HepG2 (cell line): ENCODE data around the gene YBX2. TPM values are rescaled to one million over a fixed set of nuclear protein-coding genes. Genes with fewer than 3 reads are reported as not detected.

Experiments
- MTA3 ChIP-seq: sonication (generic); formaldehyde crosslinking; IDR thresholded peaks from 2 replicates; pipeline ENCODE4 v1.4.0; 2020; ENCODE audit warnings: missing genetic modification reagents
- NAIF1 ChIP-seq: sonication (generic); formaldehyde crosslinking; IDR thresholded peaks from 2 replicates; pipeline ENCODE4 v1.5.0; 2020; ENCODE audit warnings: mild to moderate bottlenecking, missing genetic modification reagents, borderline replicate concordance
- SIN3A ChIP-seq: IDR thresholded peaks from 2 replicates; pipeline ENCODE4 v1.6.1; 2011; ENCODE audit warnings: low read depth, mild to moderate bottlenecking, control low read depth, low read length, borderline replicate concordance
- ZFP90 ChIP-seq: sonication (generic); formaldehyde crosslinking; IDR thresholded peaks from 2 replicates; pipeline ENCODE4 v1.8.0; 2022; ENCODE audit warnings: missing genetic modification reagents, mild to moderate bottlenecking, inconsistent platforms, borderline replicate concordance
- ZNF34 ChIP-seq: sonication (generic); formaldehyde crosslinking; IDR thresholded peaks from 2 replicates; pipeline ENCODE4 v1.4.0; 2020; ENCODE audit warnings: mild to moderate bottlenecking, missing genetic modification reagents, borderline replicate concordance
- ZNF431 ChIP-seq: sonication (generic); formaldehyde crosslinking; IDR thresholded peaks from 2 replicates; pipeline ENCODE4 v1.9.0; 2022; ENCODE audit warnings: missing genetic modification reagents, low read depth, mild to moderate bottlenecking, borderline replicate concordance
- ZNF552 ChIP-seq: sonication (generic); formaldehyde crosslinking; IDR thresholded peaks from 2 replicates; pipeline ENCODE4 v1.9.0; 2022; ENCODE audit warnings: missing genetic modification reagents, mild to moderate bottlenecking, borderline replicate concordance
- ZSCAN22 ChIP-seq: sonication (generic); formaldehyde crosslinking; IDR thresholded peaks from 2 replicates; pipeline ENCODE4 v1.4.0; 2020; ENCODE audit warnings: mild to moderate bottlenecking, missing genetic modification reagents
- polyA plus RNA-seq, 8 experiments: library from polyadenylated mRNA; depleted of rRNA in 3 of 8; stranded (reverse) in 7 of 8; unstranded in 1 of 8; fragments of >200 nt; fragmentation: Illumina TruSeq in 4 of 8; extraction: Trizol in 4 of 8; gene quantifications; 2 replicates each; pipeline versions ENCODE4 v1.2.1 to v1.2.3, GENCODE V29; 2011 to 2016; ENCODE audit warnings: low read depth in 4 of 8, missing spikeins in 1 of 8, mixed read lengths in 1 of 8; ENCODE audit not compliant: insufficient read depth in 1 of 8
- total RNA-seq, 5 experiments: library from RNA; depleted of rRNA; stranded (reverse); fragments of >200 nt; fragmentation: Illumina TruSeq; extraction: Trizol; gene quantifications; 2 replicates each; pipeline ENCODE4 v1.2.3, GENCODE V29; 2016; ENCODE audit warnings: low read depth in 1 of 5
- TF ChIP-seq, protein P1 (sequence below): sonication (generic); formaldehyde crosslinking; IDR thresholded peaks from 2 replicates; pipeline ENCODE4 v1.4.0; 2020; ENCODE audit warnings: mild to moderate bottlenecking, missing genetic modification reagents
- TF ChIP-seq, protein P2 (sequence below): IDR thresholded peaks from 2 replicates; pipeline ENCODE4 v1.6.1; 2016; ENCODE audit warnings: missing genetic modification reagents, missing compliant biosample characterization
- TF ChIP-seq, protein P3 (sequence below): sonication (generic); formaldehyde crosslinking; conservative IDR thresholded peaks from 2 replicates; pipeline ENCODE4 v1.5.0; 2020; ENCODE audit warnings: missing genetic modification reagents
- TF ChIP-seq, protein P4 (sequence below): sonication (generic); formaldehyde crosslinking; IDR thresholded peaks from 2 replicates; pipeline ENCODE4 v1.5.1; 2020; ENCODE audit warnings: mild to moderate bottlenecking, missing genetic modification reagents, borderline replicate concordance
- TF ChIP-seq, protein P5 (sequence below): sonication (generic); formaldehyde crosslinking; IDR thresholded peaks from 2 replicates; pipeline ENCODE4 v1.4.0; 2020; ENCODE audit warnings: missing genetic modification reagents

YBX2 gene
- total and polyA plus RNA-seq, 2 of the 13 experiments (the other 11 are each of a cell fraction or from before 2014, with no cell fraction given), result 0.12 to 0.22 TPM

DNA sequence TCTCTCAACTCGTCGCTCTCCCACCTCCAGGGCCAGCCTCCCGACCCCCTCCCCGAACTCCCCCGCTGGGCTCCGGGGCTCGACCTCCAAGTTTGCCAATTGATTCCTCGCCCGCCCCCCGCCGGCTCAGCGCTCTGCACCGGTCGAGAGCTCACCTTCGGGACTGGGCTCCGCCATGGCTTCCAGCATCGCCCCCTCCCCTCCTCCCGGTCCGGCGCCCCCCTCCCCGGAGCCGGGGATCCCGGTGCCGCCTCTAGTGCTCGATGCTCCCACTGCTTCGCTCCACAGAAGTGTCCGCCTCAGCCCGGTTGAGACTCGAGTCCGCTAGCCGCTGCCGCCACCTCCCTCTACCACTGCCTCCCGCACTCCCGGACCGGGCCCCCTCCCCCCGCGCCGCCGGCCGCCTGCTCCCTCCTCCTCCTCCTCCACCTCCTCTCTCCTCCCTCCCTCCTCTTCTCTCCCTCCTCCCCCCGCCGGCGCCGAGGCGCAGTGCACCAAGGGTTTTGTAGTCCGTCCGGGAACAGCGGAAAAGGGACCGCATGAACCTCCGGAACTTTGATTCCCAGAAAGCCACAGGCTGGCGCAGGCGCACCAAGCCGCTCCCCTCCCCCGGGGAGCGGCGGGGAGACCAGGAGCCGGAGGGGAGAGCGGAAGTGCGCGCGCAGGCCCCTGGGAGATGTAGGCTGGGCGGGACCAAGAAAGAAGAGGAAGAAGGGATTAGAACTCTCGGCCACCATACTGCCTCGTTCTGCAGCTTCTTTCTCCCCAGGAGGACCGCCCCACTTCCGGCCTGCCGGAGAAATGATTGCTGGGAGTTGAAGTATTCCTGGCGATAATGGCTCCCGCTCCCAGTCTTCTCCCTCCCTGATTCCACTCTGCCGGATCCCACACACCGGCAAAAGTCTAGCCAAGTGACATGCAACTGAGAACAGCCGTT, 55.1 kb downstream of the YBX2 start, which contains the start of gene PHF23 (continued):
- TF ChIP-seq, protein P1, sequence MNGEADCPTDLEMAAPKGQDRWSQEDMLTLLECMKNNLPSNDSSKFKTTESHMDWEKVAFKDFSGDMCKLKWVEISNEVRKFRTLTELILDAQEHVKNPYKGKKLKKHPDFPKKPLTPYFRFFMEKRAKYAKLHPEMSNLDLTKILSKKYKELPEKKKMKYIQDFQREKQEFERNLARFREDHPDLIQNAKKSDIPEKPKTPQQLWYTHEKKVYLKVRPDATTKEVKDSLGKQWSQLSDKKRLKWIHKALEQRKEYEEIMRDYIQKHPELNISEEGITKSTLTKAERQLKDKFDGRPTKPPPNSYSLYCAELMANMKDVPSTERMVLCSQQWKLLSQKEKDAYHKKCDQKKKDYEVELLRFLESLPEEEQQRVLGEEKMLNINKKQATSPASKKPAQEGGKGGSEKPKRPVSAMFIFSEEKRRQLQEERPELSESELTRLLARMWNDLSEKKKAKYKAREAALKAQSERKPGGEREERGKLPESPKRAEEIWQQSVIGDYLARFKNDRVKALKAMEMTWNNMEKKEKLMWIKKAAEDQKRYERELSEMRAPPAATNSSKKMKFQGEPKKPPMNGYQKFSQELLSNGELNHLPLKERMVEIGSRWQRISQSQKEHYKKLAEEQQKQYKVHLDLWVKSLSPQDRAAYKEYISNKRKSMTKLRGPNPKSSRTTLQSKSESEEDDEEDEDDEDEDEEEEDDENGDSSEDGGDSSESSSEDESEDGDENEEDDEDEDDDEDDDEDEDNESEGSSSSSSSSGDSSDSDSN (CRISPR knock-in tag), result peak; percentile 11; the same call in 1 of the 2 replicates
- TF ChIP-seq ZNF552 (CRISPR knock-in tag) (no peak), ZSCAN22 (CRISPR knock-in tag) (no peak), NAIF1 (CRISPR knock-in tag) (peak; percentile 97), ZNF34 (CRISPR knock-in tag) (no peak), MTA3 (no peak), ZNF431 (CRISPR knock-in tag) (no peak; the same call in 1 of the 2 replicates), ZFP90 (peak; percentile 14; the same call in 1 of the 2 replicates), SIN3A (peak; percentile 58; the same call in 1 of the 2 replicates)
- TF ChIP-seq, protein P2, sequence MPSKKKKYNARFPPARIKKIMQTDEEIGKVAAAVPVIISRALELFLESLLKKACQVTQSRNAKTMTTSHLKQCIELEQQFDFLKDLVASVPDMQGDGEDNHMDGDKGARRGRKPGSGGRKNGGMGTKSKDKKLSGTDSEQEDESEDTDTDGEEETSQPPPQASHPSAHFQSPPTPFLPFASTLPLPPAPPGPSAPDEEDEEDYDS (CRISPR knock-in tag), result peak; percentile 27; the same call in 1 of the 2 replicates
- TF ChIP-seq, protein P3, sequence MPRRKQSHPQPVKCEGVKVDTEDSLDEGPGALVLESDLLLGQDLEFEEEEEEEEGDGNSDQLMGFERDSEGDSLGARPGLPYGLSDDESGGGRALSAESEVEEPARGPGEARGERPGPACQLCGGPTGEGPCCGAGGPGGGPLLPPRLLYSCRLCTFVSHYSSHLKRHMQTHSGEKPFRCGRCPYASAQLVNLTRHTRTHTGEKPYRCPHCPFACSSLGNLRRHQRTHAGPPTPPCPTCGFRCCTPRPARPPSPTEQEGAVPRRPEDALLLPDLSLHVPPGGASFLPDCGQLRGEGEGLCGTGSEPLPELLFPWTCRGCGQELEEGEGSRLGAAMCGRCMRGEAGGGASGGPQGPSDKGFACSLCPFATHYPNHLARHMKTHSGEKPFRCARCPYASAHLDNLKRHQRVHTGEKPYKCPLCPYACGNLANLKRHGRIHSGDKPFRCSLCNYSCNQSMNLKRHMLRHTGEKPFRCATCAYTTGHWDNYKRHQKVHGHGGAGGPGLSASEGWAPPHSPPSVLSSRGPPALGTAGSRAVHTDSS, result no peak
- TF ChIP-seq, protein P4, sequence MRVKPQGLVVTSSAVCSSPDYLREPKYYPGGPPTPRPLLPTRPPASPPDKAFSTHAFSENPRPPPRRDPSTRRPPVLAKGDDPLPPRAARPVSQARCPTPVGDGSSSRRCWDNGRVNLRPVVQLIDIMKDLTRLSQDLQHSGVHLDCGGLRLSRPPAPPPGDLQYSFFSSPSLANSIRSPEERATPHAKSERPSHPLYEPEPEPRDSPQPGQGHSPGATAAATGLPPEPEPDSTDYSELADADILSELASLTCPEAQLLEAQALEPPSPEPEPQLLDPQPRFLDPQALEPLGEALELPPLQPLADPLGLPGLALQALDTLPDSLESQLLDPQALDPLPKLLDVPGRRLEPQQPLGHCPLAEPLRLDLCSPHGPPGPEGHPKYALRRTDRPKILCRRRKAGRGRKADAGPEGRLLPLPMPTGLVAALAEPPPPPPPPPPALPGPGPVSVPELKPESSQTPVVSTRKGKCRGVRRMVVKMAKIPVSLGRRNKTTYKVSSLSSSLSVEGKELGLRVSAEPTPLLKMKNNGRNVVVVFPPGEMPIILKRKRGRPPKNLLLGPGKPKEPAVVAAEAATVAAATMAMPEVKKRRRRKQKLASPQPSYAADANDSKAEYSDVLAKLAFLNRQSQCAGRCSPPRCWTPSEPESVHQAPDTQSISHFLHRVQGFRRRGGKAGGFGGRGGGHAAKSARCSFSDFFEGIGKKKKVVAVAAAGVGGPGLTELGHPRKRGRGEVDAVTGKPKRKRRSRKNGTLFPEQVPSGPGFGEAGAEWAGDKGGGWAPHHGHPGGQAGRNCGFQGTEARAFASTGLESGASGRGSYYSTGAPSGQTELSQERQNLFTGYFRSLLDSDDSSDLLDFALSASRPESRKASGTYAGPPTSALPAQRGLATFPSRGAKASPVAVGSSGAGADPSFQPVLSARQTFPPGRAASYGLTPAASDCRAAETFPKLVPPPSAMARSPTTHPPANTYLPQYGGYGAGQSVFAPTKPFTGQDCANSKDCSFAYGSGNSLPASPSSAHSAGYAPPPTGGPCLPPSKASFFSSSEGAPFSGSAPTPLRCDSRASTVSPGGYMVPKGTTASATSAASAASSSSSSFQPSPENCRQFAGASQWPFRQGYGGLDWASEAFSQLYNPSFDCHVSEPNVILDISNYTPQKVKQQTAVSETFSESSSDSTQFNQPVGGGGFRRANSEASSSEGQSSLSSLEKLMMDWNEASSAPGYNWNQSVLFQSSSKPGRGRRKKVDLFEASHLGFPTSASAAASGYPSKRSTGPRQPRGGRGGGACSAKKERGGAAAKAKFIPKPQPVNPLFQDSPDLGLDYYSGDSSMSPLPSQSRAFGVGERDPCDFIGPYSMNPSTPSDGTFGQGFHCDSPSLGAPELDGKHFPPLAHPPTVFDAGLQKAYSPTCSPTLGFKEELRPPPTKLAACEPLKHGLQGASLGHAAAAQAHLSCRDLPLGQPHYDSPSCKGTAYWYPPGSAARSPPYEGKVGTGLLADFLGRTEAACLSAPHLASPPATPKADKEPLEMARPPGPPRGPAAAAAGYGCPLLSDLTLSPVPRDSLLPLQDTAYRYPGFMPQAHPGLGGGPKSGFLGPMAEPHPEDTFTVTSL (CRISPR knock-in tag), result no peak
- TF ChIP-seq, protein P5, sequence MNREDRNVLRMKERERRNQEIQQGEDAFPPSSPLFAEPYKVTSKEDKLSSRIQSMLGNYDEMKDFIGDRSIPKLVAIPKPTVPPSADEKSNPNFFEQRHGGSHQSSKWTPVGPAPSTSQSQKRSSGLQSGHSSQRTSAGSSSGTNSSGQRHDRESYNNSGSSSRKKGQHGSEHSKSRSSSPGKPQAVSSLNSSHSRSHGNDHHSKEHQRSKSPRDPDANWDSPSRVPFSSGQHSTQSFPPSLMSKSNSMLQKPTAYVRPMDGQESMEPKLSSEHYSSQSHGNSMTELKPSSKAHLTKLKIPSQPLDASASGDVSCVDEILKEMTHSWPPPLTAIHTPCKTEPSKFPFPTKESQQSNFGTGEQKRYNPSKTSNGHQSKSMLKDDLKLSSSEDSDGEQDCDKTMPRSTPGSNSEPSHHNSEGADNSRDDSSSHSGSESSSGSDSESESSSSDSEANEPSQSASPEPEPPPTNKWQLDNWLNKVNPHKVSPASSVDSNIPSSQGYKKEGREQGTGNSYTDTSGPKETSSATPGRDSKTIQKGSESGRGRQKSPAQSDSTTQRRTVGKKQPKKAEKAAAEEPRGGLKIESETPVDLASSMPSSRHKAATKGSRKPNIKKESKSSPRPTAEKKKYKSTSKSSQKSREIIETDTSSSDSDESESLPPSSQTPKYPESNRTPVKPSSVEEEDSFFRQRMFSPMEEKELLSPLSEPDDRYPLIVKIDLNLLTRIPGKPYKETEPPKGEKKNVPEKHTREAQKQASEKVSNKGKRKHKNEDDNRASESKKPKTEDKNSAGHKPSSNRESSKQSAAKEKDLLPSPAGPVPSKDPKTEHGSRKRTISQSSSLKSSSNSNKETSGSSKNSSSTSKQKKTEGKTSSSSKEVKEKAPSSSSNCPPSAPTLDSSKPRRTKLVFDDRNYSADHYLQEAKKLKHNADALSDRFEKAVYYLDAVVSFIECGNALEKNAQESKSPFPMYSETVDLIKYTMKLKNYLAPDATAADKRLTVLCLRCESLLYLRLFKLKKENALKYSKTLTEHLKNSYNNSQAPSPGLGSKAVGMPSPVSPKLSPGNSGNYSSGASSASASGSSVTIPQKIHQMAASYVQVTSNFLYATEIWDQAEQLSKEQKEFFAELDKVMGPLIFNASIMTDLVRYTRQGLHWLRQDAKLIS (CRISPR knock-in tag), result no peak
